Measurements from ENCODE around the gene DBT.
"Not testable (repeated sequence)": the region's sequence is repeated elsewhere in the genome, so short reads cannot be mapped to it uniquely, and the experiment has no call there.

The DBT gene

GRCh38 chr1:100222428-100222827, 27.2 kb downstream of the DBT start:
- no peak for DNase-seq (ENCODE audit: low read depth)
- no peak overlapping the region for H3K4me3 ChIP-seq (ENCODE audit: control insufficient read depth, low read depth, low read length)
- TF ChIP-seq CTCF (IDR thresholded peaks at IDR 0.05; ENCODE audit: control insufficient read depth, insufficient read depth, low read depth, low read length, missing control alignments), result no peak

GRCh38 chr1:100219883-100220282, 29.8 kb downstream of the DBT start:
- DNase-seq (ENCODE audit: low read depth), result no peak
- no peak for TF ChIP-seq CTCF (IDR thresholded peaks at IDR 0.05; ENCODE audit: control insufficient read depth, insufficient read depth, low read depth, low read length, missing control alignments)
- H3K4me3 ChIP-seq (ENCODE audit: control insufficient read depth, low read depth, low read length), result no peak overlapping the region

GRCh38 chr1:100219457-100219856, 30.2 kb downstream of the DBT start:
- no peak for DNase-seq (ENCODE audit: low read depth)
- no peak for TF ChIP-seq CTCF (IDR thresholded peaks at IDR 0.05; ENCODE audit: control insufficient read depth, insufficient read depth, low read depth, low read length, missing control alignments)

GRCh38 chr1:100217834-100218233, 31.8 kb downstream of the DBT start:
- TF ChIP-seq CTCF (IDR thresholded peaks at IDR 0.05; ENCODE audit: control insufficient read depth, insufficient read depth, low read depth, low read length, missing control alignments), result no peak
- H3K4me3 ChIP-seq (ENCODE audit: control insufficient read depth, low read depth, low read length), result no peak overlapping the region
- DNase-seq (ENCODE audit: low read depth), result no peak

More at GRCh38 chr1:100219457-100219856, 30.2 kb downstream of the DBT start:
- H3K4me3 ChIP-seq (ENCODE audit: control insufficient read depth, low read depth, low read length), result no peak overlapping the region

GRCh38 chr1:100215101-100215500, 34.5 kb downstream of the DBT start:
- no peak overlapping the region for H3K4me3 ChIP-seq (ENCODE audit: control insufficient read depth, low read depth, low read length)
- no peak for DNase-seq (ENCODE audit: low read depth)
- TF ChIP-seq CTCF (IDR thresholded peaks at IDR 0.05; ENCODE audit: control insufficient read depth, insufficient read depth, low read depth, low read length, missing control alignments), result no peak

- no peak for TF ChIP-seq CTCF (IDR thresholded peaks at IDR 0.05; ENCODE audit: control insufficient read depth, insufficient read depth, low read depth, low read length, missing control alignments)
- DNase-seq (ENCODE audit: low read depth), result no peak
- no peak overlapping the region for H3K4me3 ChIP-seq (ENCODE audit: control insufficient read depth, low read depth, low read length)
These were observed 36.5 kb downstream of the DBT start for GRCh38 chr1:100213141-100213540.

GRCh38 chr1:100206301-100206700, 43.3 kb downstream of the DBT start:
- no peak for TF ChIP-seq CTCF (IDR thresholded peaks at IDR 0.05; ENCODE audit: control insufficient read depth, insufficient read depth, low read depth, low read length, missing control alignments)
- no peak overlapping the region for H3K4me3 ChIP-seq (ENCODE audit: control insufficient read depth, low read depth, low read length)
- no peak for DNase-seq (ENCODE audit: low read depth)

GRCh38 chr1:100205593-100205992, 44.0 kb downstream of the DBT start:
- H3K4me3 ChIP-seq (ENCODE audit: control insufficient read depth, low read depth, low read length); DNase-seq (ENCODE audit: low read depth): not testable (repeated sequence)

GRCh38 chr1:100205103-100205502, 44.5 kb downstream of the DBT start:
- H3K4me3 ChIP-seq (ENCODE audit: control insufficient read depth, low read depth, low read length); DNase-seq (ENCODE audit: low read depth): not testable (repeated sequence)

GRCh38 chr1:100202703-100203102, 46.9 kb downstream of the DBT start:
- not testable (repeated sequence) for H3K4me3 ChIP-seq (ENCODE audit: control insufficient read depth, low read depth, low read length); DNase-seq (ENCODE audit: low read depth)
